Fibroblast of villous mesenchyme (primary cell): Measurements from ENCODE around the gene COQ9. TPM values are rescaled to one million over a fixed set of nuclear protein-coding genes. Genes with fewer than 3 reads are reported as not detected.
"Not testable (repeated sequence)": the region's sequence is repeated elsewhere in the genome, so short reads cannot be mapped to it uniquely, and the experiment has no call there.

ENCODE experiments used
- DNase-seq: peaks from one replicate; pipeline ENCODE4 v3.0.0-alpha.2; 2010; ENCODE audit warnings: low read depth
- H3K4me3 ChIP-seq: 2 replicates; pipeline ENCODE4 v1.5.1; 2011; ENCODE audit warnings: low read depth, mild to moderate bottlenecking, low read length
- CTCF ChIP-seq: IDR thresholded peaks from 2 replicates; pipeline ENCODE4 v1.5.1; 2012; ENCODE audit warnings: low read depth, mild to moderate bottlenecking, low read length; ENCODE audit not compliant: insufficient read depth
- total RNA-seq: library from RNA; depleted of rRNA; stranded (reverse); fragments of >200 nt; gene quantifications from 2 replicates; pipeline ENCODE4 v1.2.3, GENCODE V29; 2012

The COQ9 gene
- total RNA-seq, 1 donor, result 44.5 TPM

GRCh38 chr16:57485916-57486857 lies 38.9 kb downstream of the COQ9 start, which contains the start of gene DOK4:
DOK4 (minus strand) TSS chr16:57486493; CDS start chr16:57479507, 6,986 bp downstream.
- H3K4me3 ChIP-seq, result peak within 1 kb of the TSS; percentile 90
- peak; percentile 64 for DNase-seq
- no peak for TF ChIP-seq CTCF

GRCh38 chr16:57486858-57487834 lies 39.9 kb downstream of the COQ9 start:
- H3K4me3 ChIP-seq, result peak overlapping the region; percentile 90
- no peak for TF ChIP-seq CTCF

GRCh38 chr16:57489229-57489628 lies 42.0 kb downstream of the COQ9 start:
- no peak for TF ChIP-seq CTCF
- no peak overlapping the region for H3K4me3 ChIP-seq
- DNase-seq, result no peak

More at GRCh38 chr16:57486858-57487834, 39.9 kb downstream of the COQ9 start:
- no peak for DNase-seq

GRCh38 chr16:57493767-57494166 lies 46.5 kb downstream of the COQ9 start:
- DNase-seq, result no peak

GRCh38 chr16:57497121-57497520 lies 49.8 kb downstream of the COQ9 start:
- no peak for TF ChIP-seq CTCF
- DNase-seq, result no peak
- H3K4me3 ChIP-seq, result no peak overlapping the region

More at GRCh38 chr16:57493767-57494166, 46.5 kb downstream of the COQ9 start:
- H3K4me3 ChIP-seq, result no peak overlapping the region
- no peak for TF ChIP-seq CTCF

- H3K4me3 ChIP-seq, result no peak overlapping the region
- TF ChIP-seq CTCF, result no peak
- DNase-seq, result no peak
These were observed 50.8 kb downstream of the COQ9 start for GRCh38 chr16:57498031-57498430.

GRCh38 chr16:57499941-57500340 lies 52.7 kb downstream of the COQ9 start:
- not testable (repeated sequence) for DNase-seq, H3K4me3 ChIP-seq
